SJCRH30 (cell line): ENCODE measurements around the gene NTN4. TPM values are rescaled to one million over a fixed set of nuclear protein-coding genes. Genes with fewer than 3 reads are reported as not detected.
A peak's percentile ranks its signal among the peaks of the same experiment; 100 is the strongest.
"Not testable (repeated sequence)": the region's sequence is repeated elsewhere in the genome, so short reads cannot be mapped to it uniquely, and the experiment has no call there.

ENCODE experiments used
- DNase-seq, 2 experiments: peaks; one replicate each; pipeline ENCODE4 v3.0.0-alpha.2; 2015 to 2020
- H3K27ac ChIP-seq: fragments of 250-450 bp; sonication (Bioruptor Pico); 2 replicates; pipeline ENCODE4 v1.5.1; 2020; ENCODE audit warnings: mild to moderate bottlenecking, moderate library complexity
- H3K27me3 ChIP-seq: fragments of 250-450 bp; sonication (Bioruptor Pico); 2 replicates; pipeline ENCODE4 v1.5.1; 2020; ENCODE audit warnings: mild to moderate bottlenecking, moderate library complexity
- H3K36me3 ChIP-seq: fragments of 250-450 bp; sonication (Bioruptor Pico); 2 replicates; pipeline ENCODE4 v1.5.1; 2020; ENCODE audit warnings: mild to moderate bottlenecking, moderate library complexity
- H3K4me1 ChIP-seq: fragments of 250-450 bp; sonication (Bioruptor Pico); 2 replicates; pipeline ENCODE4 v1.5.1; 2020; ENCODE audit warnings: mild to moderate bottlenecking, moderate library complexity
- H3K4me3 ChIP-seq: fragments of 250-450 bp; sonication (Bioruptor Pico); 2 replicates; pipeline ENCODE4 v1.5.1; 2020; ENCODE audit warnings: mild to moderate bottlenecking, moderate library complexity
- H3K9me3 ChIP-seq: fragments of 250-450 bp; sonication (Bioruptor Pico); replicated peaks from 2 replicates; pipeline ENCODE4 v1.5.1; 2020; ENCODE audit warnings: mild to moderate bottlenecking, moderate library complexity
- total RNA-seq: library from RNA; depleted of rRNA; stranded (reverse); fragments of >200 nt; shearing (Covaris generic); gene quantifications from 2 replicates; pipeline ENCODE4 v1.2.3, GENCODE V29; 2014

Gene NTN4
- total RNA-seq, 1 experiment from 2014 or later = 2.7 TPM

DNA sequence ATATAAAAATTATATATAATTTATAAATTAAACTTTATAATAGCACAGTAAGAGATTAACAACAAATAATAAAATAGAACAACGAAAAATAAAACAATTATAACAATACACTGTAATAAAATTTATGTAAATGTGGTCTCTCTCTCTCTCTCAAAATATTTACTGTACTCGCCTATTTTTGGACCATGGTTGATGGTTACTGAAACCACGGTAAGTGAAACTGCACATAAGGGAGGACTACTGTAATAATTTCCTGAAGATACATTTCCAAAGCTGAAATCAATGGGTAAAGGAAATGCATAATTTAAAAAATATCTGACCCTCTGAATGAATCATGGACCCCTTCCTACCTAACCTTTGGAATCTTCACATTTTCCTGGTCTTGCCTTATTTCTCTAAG is 48.9 kb downstream of the NTN4 start:
- Histone ChIP-seq H3K9me3 (no peaks in the 10 kb centered on the region), H3K36me3 (no peaks in the 10 kb centered on the region), H3K4me3 (no peak overlapping the region), H3K27ac (no peak overlapping the region), H3K27me3 (no peaks in the 10 kb centered on the region), H3K4me1 (peaks cover 5% of the 10 kb centered on the region; the same call in 1 of the 2 replicates)
- no peak for DNase-seq

DNA sequence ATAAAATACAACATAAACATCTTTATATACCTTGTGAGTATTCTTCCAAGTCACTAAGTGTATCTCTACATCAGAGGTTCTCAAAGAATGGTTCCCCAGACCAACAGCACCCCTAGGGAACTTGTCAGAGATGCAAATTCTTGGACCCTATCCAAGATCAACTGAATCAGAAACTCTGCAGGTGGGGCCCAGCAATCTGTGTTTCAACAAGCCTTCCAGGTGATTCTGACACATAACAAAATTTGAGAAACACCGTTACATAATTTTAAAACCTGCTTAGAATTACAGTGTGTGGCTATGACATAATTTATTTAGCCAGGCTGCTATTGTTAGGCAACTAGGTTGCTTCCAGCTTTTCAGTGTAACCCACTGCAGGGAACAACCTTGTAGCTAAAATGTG is 49.8 kb downstream of the NTN4 start:
- H3K27me3 ChIP-seq = no peaks in the 10 kb centered on the region
- H3K36me3 ChIP-seq = no peaks in the 10 kb centered on the region
- H3K9me3 ChIP-seq = no peaks in the 10 kb centered on the region
- peaks cover 5% of the 10 kb centered on the region; the same call in 1 of the 2 replicates for H3K4me1 ChIP-seq
- DNase-seq = peak in 1 of 2 experiments; percentile 21
- H3K4me3 ChIP-seq = no peak overlapping the region
- H3K27ac ChIP-seq = peak overlapping the region; percentile 65; the same call in 1 of the 2 replicates

DNA sequence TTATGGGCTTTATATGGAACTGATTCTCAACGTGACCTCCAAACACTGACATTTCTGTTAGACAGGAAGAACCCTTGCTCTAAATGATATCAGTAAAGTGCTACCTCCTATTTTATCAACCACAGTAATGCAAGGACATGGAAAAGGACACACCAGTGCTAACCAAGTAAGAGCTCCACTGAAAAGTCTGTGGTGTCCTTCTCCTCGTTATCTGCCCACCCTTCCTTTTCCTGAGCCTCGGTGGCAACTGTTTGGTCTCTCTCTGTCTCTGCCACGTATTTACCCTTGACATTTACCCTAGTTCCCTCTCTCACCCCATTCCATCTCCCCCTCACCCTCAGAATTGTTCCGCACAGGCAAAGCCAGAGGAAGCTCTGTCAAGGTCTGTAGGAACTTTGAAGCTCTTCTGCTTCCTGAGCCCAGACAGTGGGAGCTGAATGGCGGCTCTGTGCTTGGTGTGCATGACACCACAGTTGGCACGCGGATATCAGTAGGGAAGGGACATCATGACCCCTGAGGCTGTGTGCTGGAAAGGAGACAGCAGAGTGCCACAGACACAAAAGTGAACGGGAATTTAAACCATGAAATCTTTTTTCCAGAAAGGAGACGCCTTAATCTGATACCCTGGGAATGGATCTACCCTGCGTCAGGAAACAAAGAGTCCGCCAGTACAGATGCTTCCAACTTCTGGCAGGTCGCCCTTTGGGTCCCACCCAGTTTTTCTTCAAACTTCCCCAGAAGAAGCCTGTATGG is 50.8 kb downstream of the NTN4 start:
- H3K27me3 ChIP-seq = no peaks in the 10 kb centered on the region
- no peaks in the 10 kb centered on the region for H3K36me3 ChIP-seq
- no peaks in the 10 kb centered on the region for H3K9me3 ChIP-seq
- DNase-seq = peak; percentile 55 to 73
- peaks cover 5% of the 10 kb centered on the region; the same call in 1 of the 2 replicates for H3K4me1 ChIP-seq
- peak overlapping the region; percentile 65 for H3K27ac ChIP-seq
- no peak overlapping the region for H3K4me3 ChIP-seq

DNA sequence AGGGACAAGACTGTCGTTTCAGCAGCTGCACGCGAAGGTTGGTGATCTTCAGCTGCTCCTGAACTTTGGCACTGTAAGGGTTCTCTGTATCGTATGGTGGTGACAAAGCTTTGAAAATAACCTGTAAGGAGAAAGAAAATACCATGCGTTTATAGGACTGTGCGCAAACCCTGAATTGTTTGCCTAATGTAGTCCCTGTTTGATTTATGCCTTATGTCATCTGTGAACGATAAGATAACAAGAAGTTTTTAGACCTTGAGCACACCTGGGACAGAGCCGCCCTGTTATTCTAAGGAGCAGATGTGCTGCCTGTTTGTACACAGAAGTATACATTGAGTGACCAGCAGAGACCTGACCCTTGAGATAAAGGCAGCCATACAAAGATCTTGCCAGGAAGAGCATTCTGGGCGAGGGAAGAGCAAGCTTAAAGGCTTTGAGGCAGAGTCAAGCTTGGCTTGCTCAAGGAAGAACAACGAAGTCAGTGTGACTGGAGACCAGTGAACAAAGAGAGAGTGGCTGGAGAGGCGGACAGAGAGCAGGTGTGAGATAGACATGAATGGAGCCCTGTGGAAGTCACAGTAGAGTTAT is 52.4 kb downstream of the NTN4 start:
- DNase-seq = peak in 1 of 2 experiments; percentile 34
- H3K27me3 ChIP-seq = no peaks in the 10 kb centered on the region
- H3K4me1 ChIP-seq = peaks cover 19% of the 10 kb centered on the region
- no peak overlapping the region for H3K27ac ChIP-seq
- H3K9me3 ChIP-seq = no peaks in the 10 kb centered on the region
- no peak overlapping the region for H3K4me3 ChIP-seq
- H3K36me3 ChIP-seq = no peaks in the 10 kb centered on the region

DNA sequence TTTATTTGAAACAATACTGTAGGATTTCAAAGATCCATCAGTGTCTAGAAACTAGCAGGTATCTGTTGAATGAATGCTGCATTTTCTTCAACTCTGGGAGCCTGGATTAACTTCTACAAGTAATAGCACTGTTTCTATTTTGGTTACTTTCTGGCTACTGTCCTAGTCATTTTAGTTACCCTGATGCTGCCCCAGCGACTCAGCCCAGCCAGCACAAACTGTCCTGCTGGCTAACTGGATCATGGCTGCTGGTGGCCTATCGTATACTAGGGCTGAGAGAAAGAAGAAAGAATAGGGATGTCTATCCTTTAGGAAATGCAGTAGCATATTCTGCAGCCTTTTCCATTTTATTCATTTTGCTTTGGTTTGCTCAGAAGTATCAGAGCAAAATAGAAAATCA is 53.9 kb downstream of the NTN4 start:
- Histone ChIP-seq H3K9me3 (no peaks in the 10 kb centered on the region), H3K4me3 (no peak overlapping the region), H3K27me3 (no peaks in the 10 kb centered on the region), H3K36me3 (no peaks in the 10 kb centered on the region), H3K27ac (no peak overlapping the region), H3K4me1 (peaks cover 29% of the 10 kb centered on the region)
- no peak for DNase-seq

DNA sequence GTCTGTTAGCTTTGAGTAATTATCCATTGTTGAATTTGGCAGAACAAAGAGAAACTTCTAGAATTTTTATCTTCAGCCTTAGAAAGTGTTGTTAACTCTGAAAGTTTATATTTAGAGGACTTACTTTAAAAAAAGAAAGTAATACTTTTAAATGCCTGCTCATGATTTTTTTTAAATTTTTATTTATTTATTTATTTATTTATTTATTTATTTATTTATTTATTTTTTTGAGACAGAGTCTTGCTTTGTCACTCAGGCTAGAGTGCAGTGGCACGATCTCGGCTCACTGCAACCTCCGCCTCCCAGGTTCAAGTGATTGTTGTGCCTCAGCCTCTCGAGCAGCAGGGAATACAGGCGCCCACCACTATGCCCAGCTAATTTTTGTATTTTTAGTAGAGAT is 54.8 kb downstream of the NTN4 start:
- H3K4me3 ChIP-seq, H3K27ac ChIP-seq, H3K9me3 ChIP-seq, H3K36me3 ChIP-seq, DNase-seq, H3K27me3 ChIP-seq: not testable (repeated sequence)
- peaks cover 29% of the 10 kb centered on the region for H3K4me1 ChIP-seq

DNA sequence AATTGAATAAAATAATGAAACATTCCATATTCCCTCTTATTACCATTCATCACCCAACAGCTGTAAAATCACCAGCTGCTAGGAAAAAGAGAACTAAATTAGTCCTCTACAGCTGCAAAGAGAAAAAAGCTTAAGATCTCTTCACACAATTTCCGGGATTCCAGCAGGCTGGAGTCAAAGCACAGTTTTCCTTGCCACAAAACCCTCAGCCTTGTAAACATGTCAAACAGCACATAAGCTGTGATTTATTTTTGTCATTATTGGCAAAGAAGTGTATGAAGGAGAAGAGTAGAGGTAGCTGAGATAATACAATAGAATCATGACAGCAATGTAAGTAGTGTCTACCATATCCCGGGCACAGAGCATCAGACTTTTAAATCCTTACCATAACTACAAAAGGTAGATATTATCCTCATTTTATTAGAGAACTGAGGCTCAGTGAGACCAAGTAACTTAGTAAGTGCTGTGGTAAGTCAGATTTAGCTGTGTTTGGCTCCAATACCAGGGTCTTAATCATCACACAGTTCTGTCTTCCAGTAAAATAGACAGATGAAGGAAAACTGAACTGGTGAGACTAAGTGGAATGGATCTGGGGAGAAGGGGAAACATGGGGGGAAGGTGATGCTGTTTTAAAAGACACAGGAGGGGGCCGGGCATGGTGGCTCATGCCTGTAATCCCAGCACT is 57.3 kb downstream of the NTN4 start:
- Histone ChIP-seq H3K9me3 (no peaks in the 10 kb centered on the region), H3K36me3 (no peaks in the 10 kb centered on the region), H3K27ac (peak overlapping the region; percentile 52), H3K4me3 (no peak overlapping the region), H3K27me3 (no peaks in the 10 kb centered on the region), H3K4me1 (peaks cover 24% of the 10 kb centered on the region)
- DNase-seq = peak; percentile 74 to 90

DNA sequence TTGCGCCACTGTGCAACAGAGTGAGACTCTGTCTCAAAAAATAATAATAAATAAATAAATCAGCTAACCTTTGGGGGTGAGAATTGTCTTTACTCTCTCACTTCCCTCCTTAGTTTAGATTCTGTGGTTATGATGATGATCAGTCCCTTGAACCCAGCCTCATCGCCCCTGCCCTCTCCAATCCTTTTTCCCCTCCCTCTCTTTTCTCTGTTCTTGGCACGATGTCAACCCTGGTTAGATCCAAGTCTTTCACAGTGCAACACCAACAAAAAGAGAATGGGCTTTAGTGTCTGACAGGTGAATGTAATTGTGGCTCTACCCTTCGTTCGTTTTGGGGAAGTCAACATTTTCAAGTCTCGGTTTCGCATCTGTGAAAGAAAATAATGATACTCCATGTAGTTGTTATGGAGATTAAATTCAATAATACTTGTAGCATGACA is 59.0 kb downstream of the NTN4 start:
- H3K4me1 ChIP-seq = peaks cover 24% of the 10 kb centered on the region
- H3K27ac ChIP-seq = no peak overlapping the region
- H3K9me3 ChIP-seq = peaks cover 6% of the 10 kb centered on the region; the same call in 1 of the 2 replicates
- no peaks in the 10 kb centered on the region for H3K27me3 ChIP-seq
- H3K4me3 ChIP-seq = no peak overlapping the region
- no peaks in the 10 kb centered on the region for H3K36me3 ChIP-seq
- no peak for DNase-seq

DNA sequence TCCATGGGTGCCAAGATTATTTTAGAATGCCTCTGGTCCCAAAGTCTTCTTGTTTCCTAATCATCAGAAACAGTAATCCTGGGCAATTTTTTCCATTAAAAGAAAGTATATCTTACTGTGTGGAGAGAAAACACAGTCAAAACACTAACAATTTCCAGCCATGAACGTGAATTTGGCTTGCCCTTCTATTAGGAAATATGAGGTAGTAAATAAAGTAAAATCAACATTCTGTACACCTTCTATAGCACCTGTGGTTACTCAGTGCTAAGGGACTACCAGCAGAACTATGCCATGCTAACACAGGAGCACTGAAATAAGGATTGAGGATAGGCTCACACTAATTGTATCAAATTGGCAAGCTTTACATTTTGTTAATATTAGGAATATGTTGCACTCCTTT is 60.1 kb downstream of the NTN4 start:
- Histone ChIP-seq H3K27me3 (no peaks in the 10 kb centered on the region), H3K4me3 (no peak overlapping the region), H3K9me3 (peaks cover 6% of the 10 kb centered on the region; the same call in 1 of the 2 replicates), H3K36me3 (no peaks in the 10 kb centered on the region), H3K27ac (no peak overlapping the region), H3K4me1 (peaks cover 24% of the 10 kb centered on the region)
- DNase-seq = no peak

DNA sequence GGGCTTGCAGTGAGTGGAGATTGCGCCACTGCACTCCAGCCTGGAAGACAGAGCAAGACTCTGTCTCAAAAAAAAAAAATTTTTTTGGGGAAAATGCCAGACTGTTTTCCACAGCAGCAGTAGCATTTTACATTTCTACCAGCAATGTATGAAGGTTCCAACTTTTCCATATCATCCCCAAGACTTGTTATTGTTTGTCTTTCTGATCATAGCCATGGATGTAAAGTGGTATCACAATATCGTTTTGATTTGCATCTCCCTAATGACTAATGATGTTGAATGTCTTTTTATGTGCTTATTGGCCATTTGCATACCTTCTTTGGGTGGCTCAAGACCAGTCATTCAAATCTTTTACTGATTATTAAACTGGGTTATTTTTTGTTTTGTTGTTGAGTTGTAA is 63.7 kb downstream of the NTN4 start:
- Histone ChIP-seq H3K9me3 (peaks cover 6% of the 10 kb centered on the region; the same call in 1 of the 2 replicates), H3K4me1 (peaks cover 4% of the 10 kb centered on the region), H3K27ac (no peak overlapping the region), H3K27me3 (no peaks in the 10 kb centered on the region), H3K4me3 (no peak overlapping the region), H3K36me3 (no peaks in the 10 kb centered on the region)
- no peak for DNase-seq

DNA sequence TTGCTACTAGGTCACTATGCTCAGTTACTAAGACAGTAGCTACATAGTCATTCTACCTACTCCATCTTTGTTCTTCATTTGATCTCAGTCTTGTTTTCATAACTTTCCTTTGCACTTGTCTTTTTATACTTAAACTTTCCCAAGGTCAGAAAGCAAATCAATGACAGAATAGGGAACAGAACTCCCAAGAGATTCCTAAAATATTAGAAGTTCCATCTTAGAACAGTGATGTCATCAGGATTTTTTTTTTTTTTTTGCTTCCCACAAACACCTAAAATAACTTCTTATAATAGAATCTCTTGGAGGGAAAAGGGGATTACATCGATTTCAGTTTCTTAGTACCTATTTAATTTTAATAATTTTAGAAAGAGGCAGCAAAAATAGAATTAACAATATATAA is 65.8 kb downstream of the NTN4 start:
- Histone ChIP-seq H3K27me3 (no peaks in the 10 kb centered on the region), H3K4me3 (no peak overlapping the region), H3K36me3 (no peaks in the 10 kb centered on the region), H3K4me1 (peaks cover 2% of the 10 kb centered on the region), H3K9me3 (peaks cover 6% of the 10 kb centered on the region; the same call in 1 of the 2 replicates), H3K27ac (no peak overlapping the region)
- no peak for DNase-seq

DNA sequence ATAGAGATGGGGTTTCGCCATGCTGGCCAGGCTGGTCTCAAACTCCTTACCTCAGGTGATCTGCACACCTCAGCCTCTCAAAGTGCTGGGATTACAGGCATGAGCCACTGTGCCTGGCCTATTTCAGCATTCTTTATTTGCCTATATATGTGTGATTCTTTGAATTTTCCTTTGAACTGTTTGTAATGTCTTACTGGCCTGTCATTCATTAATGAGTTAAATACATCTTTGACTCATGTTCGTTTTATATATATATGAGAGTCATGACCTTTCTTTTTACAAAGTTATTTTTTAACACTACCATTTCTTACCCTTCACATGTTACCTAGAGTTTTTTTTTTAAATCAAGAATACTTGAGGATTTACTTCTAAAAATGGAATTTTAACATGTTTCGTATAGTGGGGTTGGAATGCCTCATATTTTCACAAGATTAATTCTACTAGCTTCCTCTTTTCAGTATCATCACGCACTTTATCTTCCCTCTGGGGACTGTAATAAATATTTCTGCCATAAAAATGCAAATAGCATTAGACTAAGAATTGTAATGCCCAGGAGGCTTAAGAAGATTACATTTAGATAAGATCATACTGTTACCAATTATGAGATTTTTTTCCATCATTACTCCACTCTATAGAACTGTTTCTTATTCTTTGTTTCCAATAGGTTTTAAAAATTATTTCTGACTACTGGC is 66.7 kb downstream of the NTN4 start:
- H3K4me1 ChIP-seq = peaks cover 4% of the 10 kb centered on the region
- DNase-seq = no peak
- H3K4me3 ChIP-seq = no peak overlapping the region
- H3K27me3 ChIP-seq = no peaks in the 10 kb centered on the region
- no peak overlapping the region for H3K27ac ChIP-seq
- no peaks in the 10 kb centered on the region for H3K36me3 ChIP-seq
- H3K9me3 ChIP-seq = peaks cover 6% of the 10 kb centered on the region; the same call in 1 of the 2 replicates

DNA sequence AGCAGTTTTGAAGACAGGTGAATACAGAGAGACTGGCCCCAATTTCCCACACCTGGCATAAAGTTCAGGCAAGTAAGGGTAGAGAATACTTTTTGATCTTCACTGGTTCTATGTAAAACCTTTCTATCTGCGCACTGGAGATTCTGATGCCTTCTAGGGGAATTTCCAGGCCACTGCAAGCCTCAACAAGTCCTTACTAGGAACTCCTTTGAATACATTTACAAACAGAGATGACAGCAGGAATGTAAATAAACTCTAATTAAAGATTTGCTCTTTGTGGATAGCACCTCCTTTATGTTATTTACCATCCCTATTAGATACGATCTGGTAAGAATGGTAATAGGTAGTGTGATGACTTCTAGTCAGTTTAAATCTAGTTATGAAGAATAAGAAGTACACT is 69.2 kb downstream of the NTN4 start:
- peaks cover 11% of the 10 kb centered on the region for H3K4me1 ChIP-seq
- H3K36me3 ChIP-seq = no peaks in the 10 kb centered on the region
- no peak overlapping the region for H3K27ac ChIP-seq
- no peak overlapping the region for H3K4me3 ChIP-seq
- H3K27me3 ChIP-seq = no peaks in the 10 kb centered on the region
- DNase-seq = no peak
- H3K9me3 ChIP-seq = no peaks in the 10 kb centered on the region; the same call in 1 of the 2 replicates

DNA sequence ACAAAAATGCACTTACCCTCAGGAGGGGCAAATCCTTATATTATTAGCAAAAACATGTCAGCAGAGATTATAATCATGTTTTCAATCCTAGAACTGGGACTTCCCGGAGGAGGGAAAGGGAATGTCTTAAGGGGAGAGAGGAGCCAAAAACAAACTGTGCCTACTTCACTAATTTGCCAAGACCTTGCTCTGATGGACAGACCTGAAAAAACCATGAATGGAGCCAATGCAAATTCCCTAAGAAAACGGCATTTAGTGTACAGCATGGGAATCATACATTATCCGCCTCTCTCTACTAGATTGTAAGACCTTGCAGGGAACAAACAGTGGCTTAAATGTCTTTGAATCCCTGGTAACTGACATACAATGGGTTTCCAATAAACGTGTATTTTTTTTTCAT is 70.4 kb downstream of the NTN4 start:
- Histone ChIP-seq H3K4me1 (peaks cover 11% of the 10 kb centered on the region), H3K4me3 (no peak overlapping the region), H3K9me3 (no peaks in the 10 kb centered on the region; the same call in 1 of the 2 replicates), H3K36me3 (no peaks in the 10 kb centered on the region), H3K27ac (no peak overlapping the region), H3K27me3 (no peaks in the 10 kb centered on the region)
- DNase-seq = no peak

DNA sequence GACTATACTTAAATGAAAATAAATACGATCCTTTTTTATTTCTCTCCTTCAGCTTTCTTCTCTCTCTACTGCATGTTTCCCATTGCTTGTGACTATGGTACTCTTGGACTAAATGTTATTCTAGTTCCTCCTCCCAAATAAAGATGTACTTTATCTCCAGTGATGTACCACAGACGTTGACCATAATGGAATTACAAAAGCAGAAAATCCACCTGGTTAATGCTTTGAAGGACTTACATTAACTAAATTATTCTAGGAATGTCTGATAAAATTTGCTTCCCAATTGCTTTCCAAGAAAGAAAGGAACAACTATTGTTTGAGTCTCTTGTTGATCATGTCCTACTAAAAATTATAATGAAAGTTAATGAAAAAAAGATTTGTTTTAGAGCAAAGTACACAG is 71.8 kb downstream of the NTN4 start:
- Histone ChIP-seq H3K4me1 (peaks cover 8% of the 10 kb centered on the region), H3K27me3 (no peaks in the 10 kb centered on the region), H3K4me3 (no peak overlapping the region), H3K36me3 (no peaks in the 10 kb centered on the region), H3K9me3 (no peaks in the 10 kb centered on the region), H3K27ac (no peak overlapping the region)
- DNase-seq = no peak
